GM19463 (cell line): ENCODE results near the gene RECQL.
A peak's percentile ranks its signal among the peaks of the same experiment; 100 is the strongest.
"Not testable (repeated sequence)": the region's sequence is repeated elsewhere in the genome, so short reads cannot be mapped to it uniquely, and the experiment has no call there.

Experiments
- ATAC-seq: cut with Tn5 transposase; IDR thresholded peaks from one replicate; pipeline ENCODE4 v1.9.1; 2021; ENCODE audit warnings: mild to moderate bottlenecking, moderate library complexity; ENCODE audit not compliant: unreplicated experiment

The RECQL gene

GRCh38 chr12:21505888-21506287 is 4.5 kb upstream of the RECQL start:
- ATAC-seq: no peak

GRCh38 chr12:21502872-21503271 is 1.4 kb upstream of the RECQL start:
- ATAC-seq: no peak

- peak; percentile 2 for ATAC-seq
These were observed 695 bp upstream of the RECQL start for GRCh38 chr12:21502164-21502496.

- ATAC-seq: peak; percentile 0
These were observed 613 bp downstream of the RECQL start for GRCh38 chr12:21500786-21501257.

DNA sequence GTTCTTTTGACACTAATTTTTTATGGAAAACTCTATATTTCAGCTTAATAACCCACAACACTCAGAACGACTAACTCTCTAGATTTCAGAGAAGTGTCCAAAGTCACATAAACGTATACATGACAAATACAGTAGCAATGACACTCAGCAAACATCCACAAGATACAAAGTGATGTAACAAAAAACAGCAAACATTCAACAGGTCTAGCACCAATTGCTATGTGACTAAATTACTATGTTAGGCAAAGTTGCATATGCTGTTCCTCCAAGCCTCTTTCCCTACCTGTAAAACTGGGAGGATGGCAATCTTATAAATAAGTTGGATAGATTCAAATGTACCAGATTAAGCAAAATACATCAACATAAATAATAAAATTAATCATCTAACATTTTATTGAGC is 1.7 kb downstream of the RECQL start:
- no peak for ATAC-seq

GRCh38 chr12:21485998-21486397 is 15.4 kb downstream of the RECQL start:
- no peak for ATAC-seq

DNA sequence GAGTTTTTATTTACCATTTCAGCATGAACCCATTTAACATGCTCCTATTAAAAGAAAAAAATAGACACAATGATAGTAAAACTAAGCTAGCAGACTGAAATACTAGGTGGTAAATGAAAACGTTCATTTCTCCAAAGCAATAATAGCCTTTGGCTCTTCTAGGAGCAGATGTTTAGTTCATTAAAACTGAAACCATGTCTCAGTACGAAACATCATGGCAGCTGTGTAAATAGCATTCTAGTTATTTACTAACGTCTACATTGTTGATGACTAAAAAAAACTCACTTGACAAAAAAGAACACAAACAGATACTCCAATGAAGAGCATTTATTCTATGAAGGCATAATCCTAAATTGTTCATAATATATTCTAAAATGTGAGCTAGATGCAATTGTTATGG is 17.9 kb downstream of the RECQL start:
- ATAC-seq: no peak

GRCh38 chr12:21478756-21479455 is 22.5 kb downstream of the RECQL start:
- ATAC-seq: no peak

DNA sequence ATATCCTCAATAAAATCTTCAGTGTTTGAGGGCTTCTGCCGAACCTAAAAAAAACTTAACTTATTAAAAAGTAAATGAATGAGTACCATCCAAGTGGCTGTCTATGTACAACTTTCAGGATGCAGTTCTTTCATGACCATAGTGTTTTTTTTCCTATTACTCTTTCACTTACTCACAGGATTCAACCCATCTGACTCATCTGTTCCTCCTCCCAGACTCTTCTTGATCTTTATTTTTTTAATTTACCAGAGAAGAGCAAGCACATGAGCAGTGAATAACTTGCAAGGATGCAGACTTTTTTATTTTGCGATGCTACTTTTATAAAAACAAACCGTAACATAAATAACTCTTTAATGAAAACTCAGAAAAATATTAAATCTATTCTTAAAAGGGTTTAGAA is 24.5 kb downstream of the RECQL start:
- no peak for ATAC-seq

DNA sequence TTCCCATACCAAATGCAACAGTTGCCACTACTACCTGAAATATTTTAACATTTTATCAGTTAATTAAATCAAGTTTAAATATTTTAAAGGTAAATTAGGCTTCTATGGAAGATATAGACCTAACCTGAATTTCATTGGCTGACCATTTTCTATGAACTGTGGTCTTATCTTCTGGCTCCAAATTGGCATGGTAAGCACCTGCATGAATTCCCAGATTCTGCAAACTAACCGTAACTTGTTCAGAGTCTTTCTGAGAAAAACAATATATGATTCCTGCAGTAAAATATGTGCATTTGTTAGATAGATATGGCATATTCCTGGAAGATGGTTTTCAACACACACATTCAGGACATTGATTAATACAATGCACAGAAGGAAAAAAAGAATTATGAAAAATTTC is 25.9 kb downstream of the RECQL start:
- no peak for ATAC-seq

DNA sequence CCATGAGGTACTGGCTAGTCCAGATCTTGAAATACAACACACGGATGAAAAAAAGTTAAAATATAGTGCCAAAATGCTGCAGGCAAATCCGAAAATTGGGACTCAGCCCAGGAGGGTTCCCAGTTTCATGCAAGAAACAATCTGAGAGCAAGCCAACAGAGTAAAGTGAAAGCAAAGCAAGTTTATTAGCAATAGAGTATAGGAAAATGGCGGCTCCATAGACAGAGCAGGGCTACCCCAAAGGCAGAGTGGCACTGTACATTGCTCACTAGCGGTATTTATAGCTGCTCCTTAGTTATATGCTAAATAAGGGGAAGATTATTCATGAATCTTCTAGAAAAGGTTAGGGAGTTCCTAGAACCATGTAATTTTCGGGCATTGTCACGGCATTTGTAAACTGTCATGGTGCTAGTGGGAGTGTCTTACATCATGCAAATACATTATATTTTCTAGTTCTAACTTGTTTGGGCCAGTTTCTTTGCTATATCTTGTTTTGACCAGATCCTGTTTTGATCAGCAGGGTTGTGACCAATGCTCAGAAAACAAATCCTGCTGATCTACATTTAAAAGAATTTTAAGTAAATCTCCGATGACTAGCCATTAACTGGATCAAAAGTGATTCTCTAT is 29.1 kb downstream of the RECQL start:
- ATAC-seq: no peak

GRCh38 chr12:21471294-21471693 is 30.1 kb downstream of the RECQL start:
- ATAC-seq: no peak

DNA sequence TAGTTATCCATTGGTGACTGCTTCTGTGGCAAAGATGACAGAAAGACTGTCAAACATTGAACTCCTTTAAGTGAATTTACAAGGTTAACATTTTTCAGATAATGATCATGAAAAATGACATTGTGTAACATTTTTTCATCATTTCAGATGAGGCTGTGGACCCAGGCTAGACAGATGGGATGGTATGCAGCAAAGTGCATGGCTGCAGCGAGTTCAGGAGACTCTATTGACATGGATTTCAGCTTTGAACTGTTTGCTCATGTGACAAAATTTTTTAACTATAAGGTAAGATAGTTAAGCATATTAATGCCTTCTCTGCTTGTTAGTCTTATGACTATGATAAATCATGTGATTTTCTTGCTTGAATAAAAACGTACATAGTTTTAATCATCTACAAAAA is 34.1 kb downstream of the RECQL start:
- ATAC-seq: not testable (repeated sequence)

DNA sequence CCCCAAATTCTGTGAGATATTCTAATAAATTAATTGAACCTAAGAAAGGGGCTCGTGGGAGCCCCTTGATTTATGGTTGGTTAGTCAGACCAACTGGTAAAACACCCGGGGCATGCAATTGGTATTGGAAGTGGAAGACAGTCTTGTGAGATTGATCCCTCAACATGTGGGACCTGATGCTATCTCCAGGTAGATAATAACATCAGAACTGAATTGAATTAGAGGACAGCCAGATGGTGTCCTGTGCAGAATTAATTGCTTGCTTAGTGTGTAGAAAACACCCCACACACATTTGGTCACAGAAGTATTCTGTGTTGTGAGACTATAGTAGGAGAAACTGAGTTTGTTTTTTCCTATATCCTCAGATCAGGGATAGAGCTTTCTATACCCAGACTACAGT is 42.0 kb downstream of the RECQL start:
- no peak for ATAC-seq

DNA sequence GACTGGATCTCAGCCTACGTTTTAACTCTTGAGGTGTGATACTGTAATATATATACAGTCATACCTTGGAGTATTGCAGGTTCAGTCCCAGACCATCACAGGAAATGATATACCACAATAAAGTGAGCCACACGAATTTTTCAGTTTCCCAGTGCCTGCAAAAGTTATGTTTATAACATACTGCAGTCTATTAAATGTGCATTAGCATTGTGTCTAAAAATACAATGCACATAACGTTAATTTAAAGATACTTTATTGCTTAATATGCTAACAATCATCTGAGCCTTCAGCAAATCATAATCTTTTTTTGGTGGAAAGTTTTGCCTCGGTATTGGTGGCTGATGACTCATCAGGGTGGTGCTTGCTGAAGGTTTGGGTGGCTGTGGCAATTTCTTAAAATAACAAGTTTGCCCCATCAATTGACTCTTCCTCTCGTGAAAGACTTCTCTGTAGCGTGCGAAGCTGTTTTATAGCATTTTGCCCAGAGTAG is 45.1 kb downstream of the RECQL start:
- no peak for ATAC-seq

DNA sequence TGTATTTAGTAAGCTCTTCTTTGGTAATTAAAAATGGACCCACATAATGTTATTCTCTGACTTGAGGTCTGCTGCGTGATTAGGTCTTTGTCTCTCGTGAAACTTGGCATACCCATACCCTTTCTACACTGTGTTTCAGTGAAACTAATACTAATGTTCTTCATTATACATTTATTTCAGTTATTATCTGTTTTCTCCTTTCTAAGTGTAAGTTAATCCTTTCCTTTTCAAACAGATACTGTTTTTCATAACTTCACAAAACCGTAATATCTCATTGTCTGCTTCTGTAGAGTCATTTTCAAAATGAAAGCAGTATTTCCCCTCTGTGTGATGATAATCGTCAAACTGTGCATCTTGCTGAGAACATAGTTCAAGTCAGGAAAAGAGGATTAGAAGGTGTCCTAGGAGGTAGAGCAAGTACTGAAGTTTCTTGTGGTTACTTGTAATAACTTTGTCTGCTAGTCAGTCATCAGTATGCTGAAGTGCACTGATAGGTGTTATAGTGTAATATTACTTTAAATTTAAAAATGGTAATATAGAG is 48.1 kb downstream of the RECQL start:
- no peak for ATAC-seq

GRCh38 chr12:21451529-21451928 is 49.9 kb downstream of the RECQL start:
- ATAC-seq: no peak

GRCh38 chr12:21444193-21445146 is 57.0 kb downstream of the RECQL start:
- ATAC-seq: no peak

GRCh38 chr12:21439347-21439746 is 62.1 kb downstream of the RECQL start:
- no peak for ATAC-seq

DNA sequence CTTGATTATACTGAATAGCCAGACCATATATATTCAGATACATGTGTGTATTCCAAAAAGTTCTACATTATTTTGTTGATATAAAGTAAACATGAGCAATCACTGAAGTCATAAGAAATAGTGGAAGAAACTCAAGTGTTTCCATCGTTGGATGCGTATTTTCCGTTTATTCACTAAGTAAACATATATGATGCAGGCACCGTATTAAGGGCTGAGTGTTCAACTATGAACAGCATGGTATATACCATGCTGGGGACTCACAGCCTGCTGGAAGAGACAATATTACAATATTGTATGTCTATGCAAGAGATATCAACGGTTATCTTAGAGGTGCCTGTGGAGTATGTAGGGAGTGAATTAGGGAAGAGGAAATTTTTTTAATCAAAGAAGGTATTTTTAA is 62.8 kb downstream of the RECQL start:
- ATAC-seq: no peak

GRCh38 chr12:21434699-21435098 is 66.7 kb downstream of the RECQL start:
- no peak for ATAC-seq
